MM.1S (cell line): ENCODE results near the gene RFTN1.

Source experiments
- EZH2 ChIP-seq: fragments of 300-600 bp; sonication (generic); optimal IDR thresholded peaks from 2 replicates; pipeline ENCODE3; 2017; ENCODE audit warnings: low read depth, mild to moderate bottlenecking, antibody characterized with exemption, low read length, mixed read lengths
- EZH2phosphoT487 ChIP-seq: fragments of 300-600 bp; sonication (generic); IDR thresholded peaks from 2 replicates; pipeline ENCODE4 v1.6.1; 2018; ENCODE audit warnings: antibody characterized with exemption, low read length
- TF ChIP-seq, protein P1 (sequence below): fragments of 300-600 bp; sonication (generic); IDR thresholded peaks from 2 replicates; pipeline ENCODE4 v1.5.1; 2016; ENCODE audit warnings: antibody characterized with exemption, low read length, mixed read lengths

DNA sequence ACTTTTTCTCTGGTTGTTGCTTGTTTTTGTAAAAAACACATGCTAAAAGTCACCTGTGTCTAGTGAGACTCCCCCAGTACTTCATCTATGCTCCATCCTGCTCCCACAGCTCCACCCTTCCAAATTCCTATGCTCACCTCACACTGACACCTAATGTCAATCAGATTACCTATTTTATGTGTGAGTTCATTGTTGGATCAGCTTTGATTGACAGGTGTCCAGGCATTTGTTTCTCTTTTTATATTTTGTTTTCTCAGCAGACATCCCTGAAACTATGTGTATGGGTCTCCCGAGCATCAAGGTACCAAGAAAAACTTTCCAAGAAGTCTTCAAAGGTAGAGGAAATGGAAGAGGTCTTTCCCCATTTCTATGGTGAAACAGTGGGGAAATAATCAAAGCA, 13.4 kb downstream of the RFTN1 start:
- TF ChIP-seq, protein P1, sequence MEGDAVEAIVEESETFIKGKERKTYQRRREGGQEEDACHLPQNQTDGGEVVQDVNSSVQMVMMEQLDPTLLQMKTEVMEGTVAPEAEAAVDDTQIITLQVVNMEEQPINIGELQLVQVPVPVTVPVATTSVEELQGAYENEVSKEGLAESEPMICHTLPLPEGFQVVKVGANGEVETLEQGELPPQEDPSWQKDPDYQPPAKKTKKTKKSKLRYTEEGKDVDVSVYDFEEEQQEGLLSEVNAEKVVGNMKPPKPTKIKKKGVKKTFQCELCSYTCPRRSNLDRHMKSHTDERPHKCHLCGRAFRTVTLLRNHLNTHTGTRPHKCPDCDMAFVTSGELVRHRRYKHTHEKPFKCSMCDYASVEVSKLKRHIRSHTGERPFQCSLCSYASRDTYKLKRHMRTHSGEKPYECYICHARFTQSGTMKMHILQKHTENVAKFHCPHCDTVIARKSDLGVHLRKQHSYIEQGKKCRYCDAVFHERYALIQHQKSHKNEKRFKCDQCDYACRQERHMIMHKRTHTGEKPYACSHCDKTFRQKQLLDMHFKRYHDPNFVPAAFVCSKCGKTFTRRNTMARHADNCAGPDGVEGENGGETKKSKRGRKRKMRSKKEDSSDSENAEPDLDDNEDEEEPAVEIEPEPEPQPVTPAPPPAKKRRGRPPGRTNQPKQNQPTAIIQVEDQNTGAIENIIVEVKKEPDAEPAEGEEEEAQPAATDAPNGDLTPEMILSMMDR = no peak
- TF ChIP-seq EZH2 (no peak), EZH2phosphoT487 (no peak)
